Left lung (tissue), 10 donors: ENCODE data around the gene MAP3K12. TPM values are rescaled to one million over a fixed set of nuclear protein-coding genes. Genes with fewer than 3 reads are reported as not detected.
A peak's percentile ranks its signal among the peaks of the same experiment; 100 is the strongest.
"Not testable (repeated sequence)": the region's sequence is repeated elsewhere in the genome, so short reads cannot be mapped to it uniquely, and the experiment has no call there.

Experiments used
- ATAC-seq: fragments of 200-7000 bp; cut with Tn5 transposase; one replicate; pipeline ENCODE4 v1.9.1; 2020; ENCODE audit warnings: moderate library complexity
- DNase-seq, 4 donors: peaks; one replicate each; pipeline ENCODE4 v3.0.0-alpha.2; 2013 to 2020
- H3K27ac ChIP-seq, 2 donors: fragments of 200-600 bp; sonication (generic) in 1 of 2; one replicate each; pipeline versions ENCODE4 v1.5.0 to v1.8.0; 2020 to 2021
- H3K27me3 ChIP-seq, 2 donors: fragments of 200-600 bp; sonication (generic) in 1 of 2; one replicate each; pipeline versions ENCODE4 v1.5.0 to v1.8.0; 2020 to 2021
- H3K36me3 ChIP-seq, 2 donors: fragments of 200-600 bp; sonication (generic) in 1 of 2; one replicate each; pipeline versions ENCODE4 v1.5.0 to v1.8.0; 2020 to 2021
- H3K4me1 ChIP-seq, 2 donors: fragments of 200-600 bp; one replicate each; pipeline ENCODE4 v1.8.0; 2021
- H3K4me3 ChIP-seq, 2 donors: fragments of 200-600 bp; sonication (generic) in 1 of 2; one replicate each; pipeline versions ENCODE4 v1.5.0 to v1.8.0; 2020 to 2021; ENCODE audit warnings: mild to moderate bottlenecking in 1 of 2
- H3K9me3 ChIP-seq, 2 donors: fragments of 200-600 bp; sonication (generic) in 1 of 2; one replicate each; pipeline versions ENCODE4 v1.5.0 to v1.8.0; 2020 to 2021
- intact Hi-C, 2 donors: fragments of 100-400 bp; cut with DNase I; formaldehyde crosslinking; loops; one replicate each; pipeline versions ENCODE4 v1.11.2 to v1.14.2; 2022
- polyA plus RNA-seq, 6 donors: library from polyadenylated mRNA; unstranded; fragments of 120-200 nt; gene quantifications; one replicate each; pipeline ENCODE4 v1.2.1, GENCODE V29; 2013; ENCODE audit not compliant: insufficient read length in 6 of 6
- total RNA-seq, 2 donors: library from RNA; stranded (reverse); fragmentation: NEBNext Ultra II Directional; extraction: Animal tissue kit (Norgen Biotek cat#: 25700); gene quantifications; one replicate each; pipeline ENCODE4 v1.2.1, GENCODE V29; 2021
- TF ChIP-seq, protein P1 (sequence below), 2 donors: fragments of 200-600 bp; sonication (generic) in 1 of 2; IDR thresholded peaks; one replicate each; pipeline versions ENCODE4 v1.5.0 to v1.8.0; 2021; ENCODE audit warnings: antibody characterized with exemption in 2 of 2
- donor health status: DM: no; HTN: yes; CAD: no.
- donor health status: DM: no; HTN: no; CAD: no.

The MAP3K12 gene
- total and polyA plus RNA-seq, 8 donors, result 19.9 to 38.0 (median 31.1) TPM

DNA sequence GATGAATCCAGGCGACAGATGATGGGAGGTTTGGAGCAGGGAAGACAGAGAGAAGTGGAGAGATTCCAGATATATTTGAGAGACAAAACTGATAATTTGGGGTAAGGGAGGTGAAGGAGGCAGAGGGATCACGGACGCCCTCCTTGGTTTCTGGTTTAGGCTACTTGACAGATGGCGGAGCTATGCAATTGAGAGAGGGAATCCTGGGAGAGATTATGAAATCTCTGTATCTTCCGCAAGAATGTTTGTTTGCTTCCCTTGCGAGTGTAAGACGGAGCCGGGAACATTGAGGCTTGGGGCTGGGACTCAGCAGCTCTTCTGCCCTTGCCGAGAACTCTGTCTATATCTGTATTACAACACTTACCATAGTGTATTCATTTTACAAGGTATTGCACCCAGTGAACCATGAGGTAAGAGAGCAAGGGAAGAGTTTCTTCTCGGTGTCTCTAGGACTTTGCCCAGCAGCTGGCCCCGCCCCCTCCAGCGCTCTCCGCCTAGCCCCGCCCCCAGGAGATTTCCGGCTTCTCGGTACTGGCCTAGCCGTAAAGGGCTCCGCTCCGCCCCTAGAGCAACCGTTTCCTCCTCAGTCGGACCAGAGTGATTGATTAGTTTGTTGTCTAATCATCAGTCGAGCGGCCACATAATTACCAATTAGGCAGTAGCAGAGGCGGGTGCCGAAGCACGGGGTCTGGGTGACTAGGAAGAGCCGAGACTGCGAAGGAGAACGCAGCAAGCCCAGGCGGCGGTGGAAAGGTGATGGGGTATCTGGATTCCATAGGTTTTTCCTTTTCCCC is 58.0 kb downstream of the MAP3K12 start, which contains the start of gene PRR13:
TSS of gene PRR13 (plus strand) at position 695 of the 794 bp plus-strand sequence. CDS start 981 bp downstream, outside the sequence.
- ATAC-seq, result peak; percentile 98
- TF ChIP-seq, protein P1, sequence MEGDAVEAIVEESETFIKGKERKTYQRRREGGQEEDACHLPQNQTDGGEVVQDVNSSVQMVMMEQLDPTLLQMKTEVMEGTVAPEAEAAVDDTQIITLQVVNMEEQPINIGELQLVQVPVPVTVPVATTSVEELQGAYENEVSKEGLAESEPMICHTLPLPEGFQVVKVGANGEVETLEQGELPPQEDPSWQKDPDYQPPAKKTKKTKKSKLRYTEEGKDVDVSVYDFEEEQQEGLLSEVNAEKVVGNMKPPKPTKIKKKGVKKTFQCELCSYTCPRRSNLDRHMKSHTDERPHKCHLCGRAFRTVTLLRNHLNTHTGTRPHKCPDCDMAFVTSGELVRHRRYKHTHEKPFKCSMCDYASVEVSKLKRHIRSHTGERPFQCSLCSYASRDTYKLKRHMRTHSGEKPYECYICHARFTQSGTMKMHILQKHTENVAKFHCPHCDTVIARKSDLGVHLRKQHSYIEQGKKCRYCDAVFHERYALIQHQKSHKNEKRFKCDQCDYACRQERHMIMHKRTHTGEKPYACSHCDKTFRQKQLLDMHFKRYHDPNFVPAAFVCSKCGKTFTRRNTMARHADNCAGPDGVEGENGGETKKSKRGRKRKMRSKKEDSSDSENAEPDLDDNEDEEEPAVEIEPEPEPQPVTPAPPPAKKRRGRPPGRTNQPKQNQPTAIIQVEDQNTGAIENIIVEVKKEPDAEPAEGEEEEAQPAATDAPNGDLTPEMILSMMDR (IDR thresholded peaks at IDR 0.05), result no peak
- intact Hi-C loops, result no loop called here

DNA sequence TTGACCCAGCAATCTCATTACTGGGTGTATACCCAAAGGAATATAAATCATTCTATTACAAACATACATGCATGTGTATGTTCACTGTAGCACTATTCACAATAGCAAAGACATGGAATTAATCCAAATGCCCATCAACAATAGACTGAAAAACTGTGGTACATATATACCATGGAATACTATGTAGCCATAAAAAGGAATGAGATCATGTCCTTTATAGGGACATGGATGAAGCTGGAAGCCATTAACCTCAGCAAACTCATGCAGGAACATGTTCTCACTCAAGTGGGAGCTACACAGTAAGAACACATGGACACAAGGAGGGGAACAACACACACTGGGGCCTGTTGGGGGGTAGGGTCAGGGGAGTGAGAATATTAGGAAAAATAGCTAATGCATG is 59.7 kb downstream of the MAP3K12 start:
- DNase-seq, H3K4me3 ChIP-seq, H3K9me3 ChIP-seq, ATAC-seq, H3K27me3 ChIP-seq, H3K27ac ChIP-seq, intact Hi-C loops: not testable (repeated sequence)
- Histone ChIP-seq H3K4me1 (peaks cover 15 to 23% of the 10 kb centered on the region in 2 donors), H3K36me3 (peaks cover 0 to 11% of the 10 kb centered on the region in 2 donors)

More for the DNA sequence above, 58.0 kb downstream of the MAP3K12 start, which contains the start of gene PRR13:
- Histone ChIP-seq H3K27me3 (no peaks in the 10 kb centered on the region), H3K36me3 (peaks cover 0 to 28% of the 10 kb centered on the region in 2 donors), H3K9me3 (no peaks in the 10 kb centered on the region), H3K4me3 (peak within 1 kb of the TSS; percentile 74 to 94), H3K4me1 (peaks cover 15 to 38% of the 10 kb centered on the region in 2 donors), H3K27ac (peak within 1 kb of the TSS; percentile 95 to 98)
- DNase-seq, result peak; percentile 96 to 99 (median 98)

- intact Hi-C loops, DNase-seq, H3K27me3 ChIP-seq, H3K27ac ChIP-seq, H3K4me1 ChIP-seq, ATAC-seq, H3K9me3 ChIP-seq, H3K4me3 ChIP-seq, H3K36me3 ChIP-seq: not testable (repeated sequence)
Observed at GRCh38 chr12:53435326-53435725, 63.9 kb downstream of the MAP3K12 start.

GRCh38 chr12:53431187-53431586 is 68.1 kb downstream of the MAP3K12 start:
- Histone ChIP-seq H3K27me3 (no peaks in the 10 kb centered on the region), H3K4me3 (no peak overlapping the region), H3K27ac (no peak overlapping the region), H3K36me3 (no peaks in the 10 kb centered on the region), H3K9me3 (no peaks in the 10 kb centered on the region), H3K4me1 (no peaks in the 10 kb centered on the region)
- ATAC-seq (no peak), DNase-seq (no peak)
- TF ChIP-seq, protein P1 (IDR thresholded peaks at IDR 0.05), result no peak
- intact Hi-C loops, result no loop called here

- no peak for ATAC-seq
- intact Hi-C loops, result no loop called here
- H3K27ac ChIP-seq, result no peak overlapping the region
- no peaks in the 10 kb centered on the region for H3K9me3 ChIP-seq
- no peak for DNase-seq
- no peaks in the 10 kb centered on the region for H3K4me1 ChIP-seq
- TF ChIP-seq, protein P1 (IDR thresholded peaks at IDR 0.05), result no peak
- no peak overlapping the region for H3K4me3 ChIP-seq
- no peaks in the 10 kb centered on the region for H3K36me3 ChIP-seq
- no peaks in the 10 kb centered on the region for H3K27me3 ChIP-seq
Observed at GRCh38 chr12:53430116-53430515, 69.1 kb downstream of the MAP3K12 start.

Other genes with a start within 250 kb of the MAP3K12 start
- gene ESPL1, start 231.2 kb downstream of the MAP3K12 start, total RNA-seq, result 1 to 10 TPM; 2.8 to 4.1 TPM
- gene ESPL1, start 231.2 kb downstream of the MAP3K12 start, polyA plus RNA-seq, result 10 to 100 TPM in 5 of 6 donors, 1 to 10 TPM in 1; 8.6 to 21.7 (median 12.9) TPM
- gene PFDN5, start 203.9 kb downstream of the MAP3K12 start, total RNA-seq, result 100 to 1,000 TPM; 321 to 370 TPM
- 100 to 1,000 TPM; 651 to 800 (median 738) TPM for gene PFDN5, start 203.9 kb downstream of the MAP3K12 start, polyA plus RNA-seq
- 10 to 100 TPM; 27.7 to 45.2 TPM for gene MYG1, start 199.8 kb downstream of the MAP3K12 start, total RNA-seq
- gene MYG1, start 199.8 kb downstream of the MAP3K12 start, polyA plus RNA-seq, result 10 to 100 TPM; 40.2 to 51.0 (median 48.5) TPM
- 10 to 100 TPM; 44.0 to 51.2 TPM for gene AAAS, start 177.8 kb downstream of the MAP3K12 start, total RNA-seq
- 10 to 100 TPM; 71.8 to 87.9 (median 79.6) TPM for gene AAAS, start 177.8 kb downstream of the MAP3K12 start, polyA plus RNA-seq
- under 1 TPM in 1 of 2 donors, not detected in 1; 0.64 TPM for gene SP7, start 163.1 kb downstream of the MAP3K12 start, total RNA-seq
- gene SP7, start 163.1 kb downstream of the MAP3K12 start, polyA plus RNA-seq, result under 1 TPM; 0.11 to 0.31 (median 0.15) TPM
- gene SP1, start 119.3 kb downstream of the MAP3K12 start, total RNA-seq, result 10 to 100 TPM; 69.5 to 78.0 TPM
- 10 to 100 TPM; 74.1 to 82.0 (median 79.7) TPM for gene SP1, start 119.3 kb downstream of the MAP3K12 start, polyA plus RNA-seq
- under 1 TPM in 1 of 2 donors, not detected in 1; 0.18 TPM for gene AMHR2, start 75.6 kb downstream of the MAP3K12 start, total RNA-seq
- gene AMHR2, start 75.6 kb downstream of the MAP3K12 start, polyA plus RNA-seq, result 1 to 10 TPM; 1.7 to 3.7 (median 3.4) TPM
- gene PRR13, start 57.7 kb downstream of the MAP3K12 start, total RNA-seq, result 100 to 1,000 TPM; 146 to 155 TPM
- 100 to 1,000 TPM in 4 of 6 donors, 10 to 100 TPM in 2; 82.7 to 123 (median 107) TPM for gene PRR13, start 57.7 kb downstream of the MAP3K12 start, polyA plus RNA-seq
- gene PCBP2, start 47.4 kb downstream of the MAP3K12 start, total RNA-seq, result 100 to 1,000 TPM; 634 to 679 TPM
- 1,000 to 10,000 TPM in 5 of 6 donors, 100 to 1,000 TPM in 1; 986 to 1,132 (median 1,062) TPM for gene PCBP2, start 47.4 kb downstream of the MAP3K12 start, polyA plus RNA-seq
- 10 to 100 TPM; 35.6 to 39.9 TPM for gene TARBP2, start 1.8 kb upstream of the MAP3K12 start, total RNA-seq
- 10 to 100 TPM; 43.5 to 58.6 (median 50.1) TPM for gene TARBP2, start 1.8 kb upstream of the MAP3K12 start, polyA plus RNA-seq
- gene NPFF, start 8.0 kb upstream of the MAP3K12 start, total RNA-seq, result not detected
- 1 to 10 TPM in 2 of 6 donors, under 1 TPM in 3, not detected in 1; 0.65 to 1.1 (median 0.94) TPM for gene NPFF, start 8.0 kb upstream of the MAP3K12 start, polyA plus RNA-seq
- 10 to 100 TPM; 48.7 to 58.5 TPM for gene ATF7, start 126.9 kb upstream of the MAP3K12 start, total RNA-seq
- gene ATF7, start 126.9 kb upstream of the MAP3K12 start, polyA plus RNA-seq, result 10 to 100 TPM; 61.4 to 72.5 (median 66.4) TPM
- gene ATP5MC2, start 176.6 kb upstream of the MAP3K12 start, total RNA-seq, result 100 to 1,000 TPM; 247 to 263 TPM
- 100 to 1,000 TPM; 584 to 653 (median 621) TPM for gene ATP5MC2, start 176.6 kb upstream of the MAP3K12 start, polyA plus RNA-seq
- gene CALCOCO1, start 228.0 kb upstream of the MAP3K12 start, total RNA-seq, result 100 to 1,000 TPM in 1 of 2 donors, 10 to 100 TPM in 1; 74.8 to 186 TPM
- 100 to 1,000 TPM; 112 to 161 (median 134) TPM for gene CALCOCO1, start 228.0 kb upstream of the MAP3K12 start, polyA plus RNA-seq